SK-N-SH (cell line): ENCODE data around the gene EBF3. TPM values are rescaled to one million over a fixed set of nuclear protein-coding genes. Genes with fewer than 3 reads are reported as not detected.

Source experiments
- CTCF ChIA-PET: fragments of 300-600, 350-600 bp; formaldehyde crosslinking; extraction: SDS; loops from one replicate; lab custom pipeline; 2021; lab: Yijun Ruan, JAX
- POLR2A ChIA-PET: fragments of 350-600 bp; sonication (Branson Sonifier 250); formaldehyde crosslinking; extraction: SDS; loops from one replicate; lab custom pipeline; 2020; ENCODE audit warnings: antibody characterized with exemption, inconsistent platforms; lab: Yijun Ruan, JAX
- DNase-seq: peaks from one replicate; pipeline ENCODE4 v3.0.0; 2012
- H2AFZ ChIP-seq: fragments of 200-600 bp; sonication (generic); 2 replicates; pipeline ENCODE4 v1.8.1; 2016; ENCODE audit warnings: antibody characterized with exemption, mild to moderate bottlenecking, low read depth
- H3F3A ChIP-seq: fragments of 200-600 bp; sonication (generic); replicated peaks from 2 replicates; pipeline ENCODE3; 2016; ENCODE audit warnings: antibody characterized with exemption, mild to moderate bottlenecking; ENCODE audit not compliant: insufficient read depth
- H3K27ac ChIP-seq, 2 experiments: fragments of 200-500 bp in 1 of 2; fragments of 200-600 bp in 1 of 2; sonication (Bioruptor generic) in 1 of 2; sonication (generic), shearing (Covaris generic) in 1 of 2; 2 replicates each; pipeline versions ENCODE4 v1.5.1 to v1.6.1; 2014 to 2016; ENCODE audit warnings: low read depth in 2 of 2, inconsistent platforms in 1 of 2, low read length in 1 of 2, mild to moderate bottlenecking in 1 of 2, mixed read lengths in 1 of 2
- H3K27me3 ChIP-seq: fragments of 200-600 bp; sonication (generic), shearing (Covaris generic); 2 replicates; pipeline ENCODE4 v1.6.1; 2016; ENCODE audit warnings: mixed run types; ENCODE audit not compliant: insufficient read depth
- H3K36me3 ChIP-seq, 2 experiments: fragments of 200-500 bp in 1 of 2; fragments of 200-600 bp in 1 of 2; sonication (Bioruptor generic) in 1 of 2; sonication (generic) in 1 of 2; replicated peaks in 1 of 2; 2 replicates each; pipeline versions ENCODE3 to v1.5.1; 2014 to 2016; ENCODE audit warnings: low read length in 1 of 2, mild to moderate bottlenecking in 1 of 2; ENCODE audit not compliant: insufficient read depth in 2 of 2, control insufficient read depth in 1 of 2
- H3K4me1 ChIP-seq, 2 experiments: fragments of 200-500 bp in 1 of 2; fragments of 200-600 bp in 1 of 2; sonication (Bioruptor generic) in 1 of 2; sonication (generic), shearing (Covaris generic) in 1 of 2; 2 replicates each; pipeline versions ENCODE4 v1.5.1 to v1.6.1; 2014 to 2016; ENCODE audit warnings: low read depth in 1 of 2, low read length in 1 of 2, mixed run types in 1 of 2; ENCODE audit not compliant: insufficient read depth in 2 of 2, control insufficient read depth in 1 of 2
- H3K4me2 ChIP-seq: fragments of 200-600 bp; sonication (generic), shearing (Covaris generic); 2 replicates; pipeline ENCODE4 v1.6.1; 2017; ENCODE audit warnings: mixed run types
- H3K4me3 ChIP-seq, 2 experiments: fragments of 200-500 bp in 1 of 2; fragments of 200-600 bp in 1 of 2; sonication (Bioruptor generic) in 1 of 2; sonication (generic), shearing (Covaris generic) in 1 of 2; 2 replicates each; pipeline versions ENCODE4 v1.5.1 to v1.8.1; 2014 to 2016; ENCODE audit warnings: low read depth in 2 of 2, inconsistent platforms in 1 of 2, low read length in 1 of 2, mild to moderate bottlenecking in 1 of 2, mixed read lengths in 1 of 2, moderate library complexity in 1 of 2
- H3K79me2 ChIP-seq: fragments of 200-600 bp; sonication (generic); 2 replicates; pipeline ENCODE4 v1.8.1; 2017; ENCODE audit warnings: mild to moderate bottlenecking; ENCODE audit not compliant: insufficient read depth
- H3K9ac ChIP-seq: fragments of 200-600 bp; sonication (generic); 2 replicates; pipeline ENCODE4 v1.6.1; 2017; ENCODE audit warnings: mixed run types
- H3K9me2 ChIP-seq: fragments of 200-600 bp; sonication (generic); 2 replicates; pipeline ENCODE4 v1.6.1; 2017; ENCODE audit warnings: mixed run types
- H3K9me3 ChIP-seq: fragments of 200-600 bp; sonication (generic); 2 replicates; pipeline ENCODE4 v1.6.1; 2017; ENCODE audit warnings: mixed run types, mild to moderate bottlenecking, moderate library complexity
- H4K20me1 ChIP-seq: fragments of 200-600 bp; sonication (generic); 2 replicates; pipeline ENCODE4 v1.6.1; 2017; ENCODE audit warnings: mild to moderate bottlenecking, mixed run types; ENCODE audit not compliant: insufficient read depth
- ELF1 ChIP-seq: IDR thresholded peaks from 2 replicates; pipeline ENCODE4 v1.4.0; 2012
- EP300 ChIP-seq, 2 experiments: IDR thresholded peaks; 2 replicates each; pipeline versions ENCODE4 v1.4.0 to v1.6.1; 2012; ENCODE audit warnings: borderline replicate concordance in 1 of 2, low read depth in 1 of 2, low read length in 1 of 2
- FOXM1 ChIP-seq: IDR thresholded peaks from 2 replicates; pipeline ENCODE4 v1.4.0; 2012; ENCODE audit warnings: low read depth, mild to moderate bottlenecking
- GABPA ChIP-seq: IDR thresholded peaks from 2 replicates; pipeline ENCODE4 v1.4.0; 2012; ENCODE audit warnings: low read depth, mild to moderate bottlenecking
- GATA2 ChIP-seq: sonication (generic); formaldehyde crosslinking; IDR thresholded peaks from 2 replicates; pipeline ENCODE4 v1.5.0; 2020; ENCODE audit warnings: mild to moderate bottlenecking, missing genetic modification reagents
- NRF1 ChIP-seq: IDR thresholded peaks from 2 replicates; pipeline ENCODE4 v1.6.1; 2012; ENCODE audit warnings: low read depth, mild to moderate bottlenecking, low read length
- PBX3 ChIP-seq: IDR thresholded peaks from 2 replicates; pipeline ENCODE4; 2012
- RAD21 ChIP-seq: IDR thresholded peaks from 2 replicates; pipeline ENCODE4 v1.6.1; 2012; ENCODE audit warnings: mild to moderate bottlenecking, low read length
- RCOR1 ChIP-seq: fragments of 150-350 bp; IDR thresholded peaks from 2 replicates; pipeline ENCODE4 v1.6.1; 2017; ENCODE audit warnings: antibody characterized with exemption, low read length
- SIN3A ChIP-seq: IDR thresholded peaks from 2 replicates; pipeline ENCODE4 v1.6.1; 2012; ENCODE audit warnings: low read depth, mild to moderate bottlenecking, low read length, moderate library complexity, borderline replicate concordance
- TAF1 ChIP-seq: IDR thresholded peaks from 2 replicates; pipeline ENCODE4 v1.6.1; 2012; ENCODE audit warnings: low read depth, mild to moderate bottlenecking, low read length, moderate library complexity, borderline replicate concordance
- TCF12 ChIP-seq: IDR thresholded peaks from 2 replicates; pipeline ENCODE4 v1.4.0; 2012
- USF2 ChIP-seq: fragments of 150-350 bp; IDR thresholded peaks from 2 replicates; pipeline ENCODE4 v1.6.1; 2017; ENCODE audit warnings: antibody characterized with exemption, low read length, low read depth, borderline replicate concordance
- WGBS: methylation state at CpG from one replicate; pipeline ENCODE4 v1.1.6; 2017; ENCODE audit warnings: low lambda C conversion rate; 5-methylcytosine and 5-hydroxymethylcytosine counted together
- polyA plus RNA-seq, 3 experiments: library from polyadenylated mRNA; depleted of rRNA; stranded (reverse); fragments of >200 nt; gene quantifications; 2 replicates each; pipeline ENCODE4 v1.2.3, GENCODE V29; 2012
- TF ChIP-seq, protein P1 (sequence below): IDR thresholded peaks from 2 replicates; pipeline ENCODE4 v1.4.0; 2012; ENCODE audit warnings: low read depth, borderline replicate concordance

The EBF3 gene
- polyA plus RNA-seq, 1 of the 3 experiments (the other 2 are of a cell fraction), result not detected

GRCh38 chr10:129876838-129877237 lies 87.2 kb downstream of the EBF3 start:
- Histone ChIP-seq H3K9me2 (no peaks in the 10 kb centered on the region), H3K9me3 (peaks cover 4% of the 10 kb centered on the region; the same call in 1 of the 2 replicates), H3K27me3 (no peaks in the 10 kb centered on the region), H3K9ac (no peak overlapping the region), H3K4me2 (no peak overlapping the region), H3K4me3 (no peak overlapping the region), H3K36me3 (no peaks in the 10 kb centered on the region), H3K27ac (no peak overlapping the region), H3K79me2 (no peaks in the 10 kb centered on the region), H4K20me1 (no peaks in the 10 kb centered on the region), H2AFZ (no peak overlapping the region), H3F3A (no peaks in the 10 kb centered on the region), H3K4me1 (no peaks in the 10 kb centered on the region)
- CTCF ChIA-PET, result interaction anchor here (1.0 to 2.7 kb wide), 4 partner anchors 12 to 69 kb away, joined by 3 to 13 read pairs (median 8); no protein-coding TSS in a partner anchor
- WGBS, result 43% methylated on average over 5 of the region's 5 CpGs
- POLR2A ChIA-PET, result no interaction called here
- DNase-seq, result no peak
- TF ChIP-seq USF2 (no peak), TCF12 (no peak), NRF1 (no peak)

DNA sequence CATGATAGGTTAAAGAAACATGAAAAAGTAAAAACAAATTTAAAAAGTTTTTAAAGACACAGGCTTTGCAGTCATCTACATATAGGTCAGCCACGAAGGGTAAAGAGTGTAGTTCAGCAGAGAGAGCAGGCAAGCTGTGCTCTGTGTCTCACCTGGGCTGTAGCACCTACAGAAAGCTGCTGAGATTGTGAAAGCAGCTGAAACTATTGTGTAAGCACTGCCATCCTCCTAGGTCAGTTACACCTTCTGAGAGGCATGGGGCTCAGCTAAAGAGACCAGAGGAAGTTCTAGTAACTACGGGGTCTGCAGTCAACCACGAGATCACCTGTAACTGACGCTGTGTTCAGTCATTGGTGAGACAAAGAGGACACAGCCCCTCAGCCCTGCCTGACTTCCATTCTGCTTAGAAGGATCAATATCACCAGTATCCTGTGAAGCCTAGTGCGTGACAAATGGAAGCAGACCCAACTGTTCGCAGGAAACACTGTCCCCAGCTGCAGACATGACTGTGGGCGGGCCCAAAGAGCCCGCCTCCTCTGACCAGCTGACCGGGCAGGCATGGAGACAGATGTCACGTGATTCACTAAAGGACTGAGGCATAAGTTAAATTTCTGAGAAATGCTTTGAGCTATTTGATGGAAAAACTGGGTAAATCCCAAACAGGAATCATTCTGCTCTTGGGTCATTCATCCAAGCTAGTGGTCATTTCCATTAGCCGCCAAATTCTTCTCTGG lies 87.9 kb downstream of the EBF3 start:
- DNase-seq, result no peak
- no peak overlapping the region for H3K27ac ChIP-seq
- H3K27me3 ChIP-seq, result no peaks in the 10 kb centered on the region
- H3K79me2 ChIP-seq, result no peaks in the 10 kb centered on the region
- H2AFZ ChIP-seq, result no peak overlapping the region
- H3K9me2 ChIP-seq, result no peaks in the 10 kb centered on the region
- H3F3A ChIP-seq, result no peaks in the 10 kb centered on the region
- H3K4me2 ChIP-seq, result no peak overlapping the region
- CTCF ChIA-PET, result interaction anchor here (1.0 to 2.7 kb wide), 5 partner anchors 13 to 70 kb away, joined by 3 to 13 read pairs (median 4); no protein-coding TSS in a partner anchor
- peaks cover 4% of the 10 kb centered on the region; the same call in 1 of the 2 replicates for H3K9me3 ChIP-seq
- H3K4me1 ChIP-seq, result peaks cover 0 to 4% of the 10 kb centered on the region in 2 experiments; a peak in 1 of 4 replicates
- WGBS, result 35% methylated on average over 8 of the region's 11 CpGs
- H3K36me3 ChIP-seq, result no peaks in the 10 kb centered on the region
- H4K20me1 ChIP-seq, result no peaks in the 10 kb centered on the region
- no peak overlapping the region for H3K4me3 ChIP-seq
- TF ChIP-seq EP300 (IDR thresholded peaks at IDR 0.05; ENCODE audit: borderline replicate concordance in 1 of 2, low read depth in 1 of 2, low read length in 1 of 2) (no peak), PBX3 (no peak), GABPA (no peak), RAD21 (no peak), RCOR1 (no peak), ELF1 (no peak), SIN3A (no peak), GATA2 (CRISPR knock-in tag) (no peak), FOXM1 (no peak), TAF1 (no peak)
- TF ChIP-seq, protein P1, sequence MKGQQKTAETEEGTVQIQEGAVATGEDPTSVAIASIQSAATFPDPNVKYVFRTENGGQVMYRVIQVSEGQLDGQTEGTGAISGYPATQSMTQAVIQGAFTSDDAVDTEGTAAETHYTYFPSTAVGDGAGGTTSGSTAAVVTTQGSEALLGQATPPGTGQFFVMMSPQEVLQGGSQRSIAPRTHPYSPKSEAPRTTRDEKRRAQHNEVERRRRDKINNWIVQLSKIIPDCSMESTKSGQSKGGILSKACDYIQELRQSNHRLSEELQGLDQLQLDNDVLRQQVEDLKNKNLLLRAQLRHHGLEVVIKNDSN, result no peak
- H3K9ac ChIP-seq, result no peak overlapping the region
- POLR2A ChIA-PET, result no interaction called here
